GM18873 (cell line): ENCODE measurements around the gene GAS6.
"Not testable (repeated sequence)": the region's sequence is repeated elsewhere in the genome, so short reads cannot be mapped to it uniquely, and the experiment has no call there.

Experiments
- ATAC-seq: cut with Tn5 transposase; IDR thresholded peaks from one replicate; pipeline ENCODE4 v1.9.1; 2021; ENCODE audit warnings: mild to moderate bottlenecking, moderate library complexity, moderate number of reproducible peaks; ENCODE audit not compliant: unreplicated experiment, low FRiP score

GAS6 gene

DNA sequence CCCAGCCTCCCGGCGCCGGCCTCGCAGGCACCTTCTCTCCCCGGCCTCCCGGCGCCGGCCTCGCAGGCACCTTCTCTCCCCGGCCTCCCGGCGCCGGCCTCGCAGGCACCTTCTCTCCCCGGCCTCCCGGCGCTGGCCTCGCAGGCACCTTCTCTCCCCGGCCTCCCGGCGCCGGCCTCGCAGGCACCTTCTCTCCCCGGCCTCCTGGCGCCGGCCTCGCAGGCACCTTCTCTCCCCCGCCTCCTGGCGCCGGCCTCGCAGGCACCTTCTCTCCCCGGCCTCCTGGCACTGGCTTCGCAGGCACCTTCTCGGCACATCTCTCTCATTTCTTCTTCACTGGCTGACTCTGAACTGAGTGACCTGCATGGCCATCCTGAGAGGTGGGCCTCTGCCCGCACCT lies 37.4 kb downstream of the GAS6 start:
- not testable (repeated sequence) for ATAC-seq

DNA sequence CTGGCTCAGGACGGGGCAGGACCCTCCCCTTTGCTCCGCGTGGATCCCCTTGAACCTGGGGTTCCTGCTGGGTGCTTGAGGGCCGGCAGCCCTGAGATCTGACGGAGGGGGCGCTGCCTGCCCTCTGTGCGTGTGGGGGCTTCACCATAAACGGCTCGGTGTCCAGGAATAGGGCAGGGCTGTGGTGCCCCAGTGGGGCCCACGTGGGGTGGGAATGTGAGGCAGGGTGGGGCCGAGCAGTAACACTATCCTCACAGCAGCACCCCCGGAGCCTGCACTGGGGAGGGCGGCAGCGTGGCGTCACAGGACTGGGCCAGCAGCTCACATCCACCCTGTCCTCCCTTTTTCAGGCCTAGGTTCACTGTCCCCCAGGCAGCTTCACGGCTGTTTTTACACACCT lies 38.0 kb downstream of the GAS6 start:
- ATAC-seq = no peak

DNA sequence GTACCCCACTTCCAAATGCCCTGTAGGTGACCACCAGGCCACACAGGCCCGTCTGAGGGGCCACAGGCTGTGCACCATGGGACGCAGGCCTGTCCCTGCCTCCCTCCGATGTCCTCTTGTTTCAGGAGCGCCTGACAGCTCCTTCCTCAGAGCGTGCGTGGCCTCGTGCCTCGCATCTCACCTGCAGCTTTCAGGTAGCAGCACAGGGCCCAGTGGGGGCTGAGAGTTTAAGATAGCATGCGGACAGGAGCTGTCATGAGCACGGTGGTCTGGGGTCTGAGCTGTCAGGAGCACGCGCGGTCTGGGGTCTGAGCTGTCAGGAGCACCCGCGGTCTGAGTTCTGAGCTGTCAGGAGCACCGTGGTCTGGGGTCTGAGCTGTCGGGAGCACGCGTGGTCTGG lies 40.1 kb downstream of the GAS6 start:
- ATAC-seq = no peak

DNA sequence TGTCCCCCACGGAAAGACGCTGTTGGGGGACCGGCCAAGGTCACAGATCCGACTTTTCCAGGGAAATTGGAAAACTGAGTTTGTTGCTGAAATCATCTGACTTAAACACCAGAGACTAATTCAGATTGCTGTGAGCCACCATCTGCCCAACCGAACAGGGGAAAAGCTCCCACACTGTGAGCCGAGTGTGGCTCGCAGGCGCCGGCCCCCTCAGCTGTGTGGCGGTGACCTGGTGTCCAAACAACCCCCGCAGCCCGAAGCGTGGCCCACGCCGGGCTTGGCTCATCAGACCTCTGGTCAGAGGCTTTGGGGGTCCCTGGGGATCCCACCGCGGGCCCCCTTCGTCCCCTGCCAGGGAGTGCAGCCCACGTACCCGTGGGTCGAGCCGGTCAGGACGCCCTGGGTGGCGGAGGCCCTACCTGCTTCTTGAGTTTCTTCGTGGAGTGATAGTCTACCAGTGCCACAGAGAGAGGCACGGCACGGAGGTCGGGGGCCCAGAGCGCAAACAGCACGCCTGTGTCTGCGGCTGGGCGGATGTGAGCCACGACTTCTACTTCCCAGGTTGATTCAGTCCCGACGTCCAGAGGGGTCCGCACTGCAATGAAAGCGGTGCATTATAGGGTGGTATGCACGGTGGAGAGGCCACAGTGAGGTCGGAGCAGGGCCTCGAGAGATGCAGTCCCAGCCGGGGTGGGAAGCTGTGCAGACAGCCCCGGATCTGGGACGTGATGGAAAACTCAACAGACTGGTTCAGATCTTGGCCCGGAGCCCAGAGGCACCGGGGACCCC lies 40.7 kb downstream of the GAS6 start:
- ATAC-seq = no peak

DNA sequence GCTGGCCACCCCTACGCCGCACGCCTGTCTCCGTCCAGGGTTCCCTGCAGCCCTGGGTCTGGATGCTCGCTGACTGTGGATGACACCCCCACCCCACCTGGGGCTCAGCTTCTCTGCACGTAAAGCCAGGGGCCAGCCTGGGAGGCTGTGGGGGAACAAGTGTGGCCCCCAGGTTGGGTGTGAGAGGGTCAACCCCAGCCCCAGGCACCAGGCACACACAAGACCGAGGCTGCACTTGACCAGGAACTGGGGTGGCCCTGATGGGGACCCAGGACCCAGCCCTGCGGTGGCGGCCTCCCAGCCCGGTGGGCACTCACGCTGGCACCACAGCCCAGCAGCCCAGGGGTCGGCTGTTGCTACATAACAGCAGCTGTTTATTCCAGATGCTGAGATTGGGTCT lies 41.6 kb downstream of the GAS6 start:
- ATAC-seq = no peak

DNA sequence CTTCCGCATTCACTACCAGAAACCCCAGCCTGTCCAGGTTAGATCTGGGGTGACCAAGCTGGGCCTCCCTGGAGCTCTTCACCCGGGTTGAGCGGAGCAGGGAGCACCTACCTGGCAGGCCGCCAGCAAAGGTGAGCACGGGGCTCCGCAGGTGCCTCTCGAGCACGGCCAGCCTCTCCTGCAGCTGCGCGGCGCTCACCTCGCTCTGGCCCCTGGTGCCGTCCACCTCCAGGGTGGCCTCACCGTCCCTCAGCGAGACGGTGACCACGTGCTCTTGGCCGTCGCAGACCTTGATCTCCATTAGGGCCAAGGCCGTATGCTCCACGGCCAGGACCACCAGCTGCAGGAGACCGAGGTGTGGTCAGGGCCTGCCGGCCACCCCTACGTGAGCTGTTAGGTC lies 42.0 kb downstream of the GAS6 start:
- ATAC-seq = no peak

DNA sequence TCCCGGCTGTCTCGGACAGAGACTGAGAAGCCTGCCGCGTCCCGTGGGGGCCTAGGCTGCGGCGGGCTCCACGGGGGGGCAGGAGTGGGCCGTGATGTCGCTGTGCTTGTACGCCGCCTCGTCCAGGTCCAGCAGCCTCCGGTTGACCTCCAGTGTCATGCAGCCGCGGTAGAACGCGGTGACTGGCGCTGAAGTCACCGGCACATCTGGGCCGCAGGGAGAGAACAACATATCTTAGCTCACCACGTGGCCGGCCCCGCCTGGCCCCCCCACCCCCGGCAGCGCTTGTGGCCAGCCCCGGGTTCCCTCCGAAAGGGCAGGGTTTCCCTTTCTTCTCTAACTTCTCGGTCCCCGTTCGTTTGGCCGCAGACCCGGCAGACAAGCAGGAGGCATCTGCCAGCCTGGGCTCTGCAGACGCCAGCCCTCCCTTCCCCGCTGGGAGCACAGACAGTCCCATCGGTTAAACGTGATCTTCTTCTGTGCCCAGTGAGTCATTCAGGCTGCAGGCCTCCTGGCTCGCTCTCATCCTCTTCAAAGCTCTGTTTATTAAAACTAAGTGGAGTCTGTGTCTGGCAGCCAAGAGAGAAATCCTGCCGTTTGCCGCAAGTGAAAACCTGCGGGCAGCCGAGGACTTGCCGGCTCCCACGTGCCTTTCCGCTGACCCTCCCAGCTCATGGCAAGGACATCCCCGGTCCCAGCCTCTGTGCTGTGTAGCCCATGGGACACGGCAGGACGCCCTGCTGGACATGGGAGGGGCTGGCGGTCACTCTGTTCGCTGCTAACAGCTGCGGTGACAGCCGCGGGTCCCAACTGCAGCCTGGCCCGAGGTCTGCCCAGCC lies 42.8 kb downstream of the GAS6 start:
- ATAC-seq = no peak

DNA sequence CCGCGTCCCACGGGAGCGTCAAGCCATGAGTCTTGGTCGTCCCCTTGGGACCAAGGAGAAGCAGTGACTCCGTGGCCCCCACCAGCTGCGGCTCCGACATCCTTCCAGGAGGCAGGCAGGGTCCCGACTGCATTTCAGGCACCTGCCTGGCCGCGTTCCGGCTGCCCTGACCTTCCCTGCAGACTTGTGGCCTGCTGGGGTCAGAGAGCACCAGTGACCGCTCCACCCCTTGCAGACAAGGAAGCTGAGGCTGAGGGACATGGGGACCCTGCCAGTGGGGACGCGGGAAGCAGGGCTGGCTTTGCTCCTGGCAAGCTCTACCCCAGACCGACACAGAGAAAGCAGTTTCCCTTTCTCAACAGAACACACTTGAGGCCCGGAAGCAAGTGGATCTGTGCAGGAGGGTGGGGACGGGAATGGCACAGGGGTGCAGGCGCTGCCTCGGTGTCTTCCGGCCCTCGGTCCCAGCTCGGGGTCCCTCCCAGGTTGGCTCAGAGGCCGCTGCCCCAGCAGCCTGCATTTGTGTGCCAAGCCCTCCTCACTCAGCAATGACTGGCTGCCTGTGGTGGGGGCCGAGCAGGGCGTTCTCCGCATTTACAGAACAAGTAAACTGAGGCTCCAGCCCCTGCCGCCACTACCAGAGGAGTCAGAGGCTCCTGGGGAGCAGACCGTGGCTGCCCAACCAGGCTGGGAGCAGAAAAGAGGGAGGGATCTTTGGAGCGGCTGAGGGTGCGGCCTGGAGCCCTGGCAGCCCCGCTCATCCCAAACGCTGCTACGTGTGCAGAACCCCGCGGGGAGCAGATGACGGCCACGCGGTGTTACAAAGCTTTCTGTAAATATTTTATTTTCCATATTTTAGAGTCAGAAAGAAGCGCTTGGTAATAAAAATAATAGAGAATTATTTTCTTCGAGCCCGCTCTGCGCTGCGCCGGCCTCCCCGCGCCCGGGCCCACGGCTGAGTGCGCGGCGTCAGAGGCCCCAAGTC lies 43.9 kb downstream of the GAS6 start:
- ATAC-seq = no peak

DNA sequence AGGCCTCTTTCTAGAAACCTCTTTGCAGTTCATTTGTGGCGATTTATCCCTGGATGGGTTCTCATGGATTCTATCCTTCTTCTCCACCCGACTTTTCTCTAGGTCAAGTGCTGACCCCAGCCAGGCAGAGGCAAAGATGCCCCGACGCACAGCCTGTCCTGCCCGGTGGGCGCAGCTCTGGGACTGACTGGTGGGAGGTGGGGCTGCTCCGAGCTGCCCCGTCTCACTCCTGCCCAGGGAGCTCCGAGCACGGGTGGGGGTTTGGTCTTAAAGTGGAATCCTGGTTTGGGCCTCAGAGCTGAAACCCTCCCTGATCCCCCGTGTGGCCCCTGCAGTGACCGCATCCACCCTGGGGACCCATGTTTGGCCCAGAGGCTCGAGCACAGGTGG lies 44.5 kb downstream of the GAS6 start:
- ATAC-seq = no peak

DNA sequence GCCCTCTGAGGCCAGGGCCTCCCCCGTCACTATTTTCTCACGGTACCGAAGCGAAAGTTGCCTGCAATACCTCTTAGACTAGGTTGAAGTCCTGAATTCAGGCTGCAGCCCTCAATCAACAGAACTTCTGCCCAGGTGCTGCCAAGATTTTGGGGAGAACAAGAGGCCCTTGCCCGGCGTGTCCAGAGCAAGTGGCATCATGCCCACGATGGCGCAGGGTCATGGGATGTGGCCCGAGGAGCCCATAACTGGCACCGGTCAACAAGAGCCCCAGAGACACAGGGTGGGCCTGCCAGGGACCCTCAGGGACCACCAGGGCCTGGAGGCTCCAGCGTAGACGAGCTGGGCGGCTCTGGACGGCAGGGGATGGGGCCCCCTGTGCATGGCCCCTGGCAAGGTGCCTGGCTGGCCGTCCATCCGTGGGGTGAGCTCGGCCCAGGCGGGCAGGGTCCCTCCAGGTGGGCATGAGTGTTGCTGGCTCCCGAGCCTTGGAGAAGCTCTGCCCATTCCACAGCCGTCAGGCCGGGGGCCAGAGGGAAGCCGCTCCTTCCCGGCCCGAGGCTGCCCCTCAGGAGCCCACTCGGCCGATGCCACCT lies 45.1 kb downstream of the GAS6 start:
- no peak for ATAC-seq

DNA sequence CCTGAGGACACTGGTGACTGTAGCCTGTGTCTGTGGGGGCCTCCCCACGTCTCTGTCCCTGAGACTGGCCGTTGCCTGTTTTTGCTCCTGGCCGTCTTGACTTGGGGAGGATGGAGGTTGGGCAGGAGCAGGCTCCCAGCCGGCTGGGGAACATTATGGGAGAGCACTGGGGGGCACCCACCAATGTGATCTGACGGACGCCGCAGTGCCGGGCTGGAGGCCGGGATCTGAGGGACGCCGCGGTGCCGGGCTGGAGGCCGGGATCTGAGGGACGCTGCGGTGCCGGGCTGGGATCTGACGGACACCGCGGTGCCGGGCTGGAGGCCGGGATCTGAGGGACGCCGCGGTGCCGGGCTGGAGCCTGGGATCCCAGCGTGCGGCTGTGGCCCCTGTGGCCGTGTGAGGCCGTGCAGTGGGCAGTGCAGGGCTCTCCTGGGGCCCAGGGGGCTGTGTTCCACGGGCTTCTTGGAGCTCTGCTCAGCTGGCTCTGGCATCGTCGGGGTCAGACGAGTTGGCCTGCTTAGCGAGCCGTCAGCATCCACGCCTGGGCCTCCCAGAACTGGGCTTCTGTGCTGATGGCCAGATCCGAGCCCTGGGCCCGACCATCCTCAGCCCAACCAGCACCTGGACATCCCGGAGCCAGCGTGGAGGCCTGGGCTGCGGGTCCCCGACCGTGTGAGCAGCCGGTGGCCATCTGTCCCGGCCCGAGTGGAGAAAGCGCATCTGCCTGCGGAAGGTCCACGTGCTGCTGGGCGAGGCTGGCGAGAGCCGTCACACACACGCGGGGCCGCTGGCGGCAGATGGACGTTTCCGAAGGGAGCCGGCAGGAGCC lies 45.8 kb downstream of the GAS6 start:
- no peak for ATAC-seq

DNA sequence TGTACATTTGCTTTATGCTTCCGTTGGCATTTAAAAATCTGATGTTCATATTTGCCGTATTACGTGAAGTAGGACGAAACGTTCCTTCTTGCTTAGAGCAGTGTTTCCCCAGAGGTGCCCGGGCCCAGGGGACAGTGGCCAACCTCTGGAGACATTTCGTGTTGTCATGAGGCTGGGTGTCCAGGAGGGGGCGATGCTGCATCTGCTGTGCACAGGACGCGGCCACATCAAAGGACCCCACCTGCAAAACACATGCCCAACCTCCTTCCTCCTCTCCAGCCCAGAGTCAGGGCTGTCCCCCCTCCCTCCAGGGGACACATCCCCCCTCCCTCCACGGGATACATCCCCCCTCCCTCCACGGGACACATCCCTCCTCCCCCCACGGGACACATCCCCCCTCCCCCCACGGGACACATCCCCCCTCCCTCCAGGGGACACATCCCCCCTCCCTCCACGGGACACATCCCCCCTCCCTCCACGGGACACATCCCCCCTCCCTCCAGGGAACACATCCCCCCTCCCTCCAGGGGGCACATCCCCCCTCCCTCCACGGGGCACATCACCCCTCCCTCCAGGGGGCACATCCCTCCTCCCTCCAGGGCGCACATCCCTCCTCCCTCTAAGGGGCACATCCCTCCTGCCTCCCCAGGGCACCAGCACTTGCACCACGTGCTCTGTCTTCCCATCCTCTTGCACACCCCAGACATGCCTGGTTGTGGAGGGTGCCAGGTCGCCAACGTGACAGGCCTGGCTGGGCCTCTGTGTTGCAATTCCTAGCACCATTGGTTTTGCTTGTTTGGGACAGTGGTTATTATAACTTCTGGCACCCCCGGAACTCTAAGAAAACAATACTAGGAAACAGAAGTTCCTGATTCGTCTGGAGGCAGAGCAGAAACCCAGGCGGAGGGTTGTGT lies 46.7 kb downstream of the GAS6 start:
- no peak for ATAC-seq

DNA sequence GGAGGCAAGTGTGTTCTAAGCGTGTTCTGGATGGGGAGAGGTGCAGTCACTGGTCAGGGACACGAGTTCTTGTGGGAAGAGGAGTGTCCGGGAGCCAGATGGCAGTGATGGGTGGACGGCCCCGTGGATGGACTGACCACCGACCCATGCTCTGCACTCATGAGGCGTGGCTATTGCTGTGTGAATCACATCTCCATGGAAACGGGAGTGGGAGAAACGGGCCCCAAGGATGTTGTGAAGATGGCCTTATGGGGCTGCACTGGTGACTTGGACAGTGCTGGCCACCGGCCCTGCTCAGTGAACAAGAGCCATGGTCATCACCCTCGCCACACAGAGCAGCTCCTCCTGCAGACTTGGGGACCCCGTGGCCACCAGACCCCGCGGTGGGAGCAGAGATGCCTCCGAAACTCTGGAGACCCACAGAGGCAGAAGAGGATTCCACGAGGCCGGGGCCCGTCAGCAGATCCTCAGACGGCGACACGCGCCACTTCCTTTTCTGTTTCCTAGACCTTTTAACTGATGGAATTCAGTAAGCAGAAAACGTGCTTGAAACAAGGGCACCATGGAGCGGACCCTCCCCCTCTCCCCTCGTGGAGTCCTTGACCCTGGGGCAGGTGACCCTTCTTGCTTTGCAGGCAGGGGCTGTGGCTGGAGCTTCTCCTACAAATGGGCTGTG lies 47.5 kb downstream of the GAS6 start:
- ATAC-seq = no peak

DNA sequence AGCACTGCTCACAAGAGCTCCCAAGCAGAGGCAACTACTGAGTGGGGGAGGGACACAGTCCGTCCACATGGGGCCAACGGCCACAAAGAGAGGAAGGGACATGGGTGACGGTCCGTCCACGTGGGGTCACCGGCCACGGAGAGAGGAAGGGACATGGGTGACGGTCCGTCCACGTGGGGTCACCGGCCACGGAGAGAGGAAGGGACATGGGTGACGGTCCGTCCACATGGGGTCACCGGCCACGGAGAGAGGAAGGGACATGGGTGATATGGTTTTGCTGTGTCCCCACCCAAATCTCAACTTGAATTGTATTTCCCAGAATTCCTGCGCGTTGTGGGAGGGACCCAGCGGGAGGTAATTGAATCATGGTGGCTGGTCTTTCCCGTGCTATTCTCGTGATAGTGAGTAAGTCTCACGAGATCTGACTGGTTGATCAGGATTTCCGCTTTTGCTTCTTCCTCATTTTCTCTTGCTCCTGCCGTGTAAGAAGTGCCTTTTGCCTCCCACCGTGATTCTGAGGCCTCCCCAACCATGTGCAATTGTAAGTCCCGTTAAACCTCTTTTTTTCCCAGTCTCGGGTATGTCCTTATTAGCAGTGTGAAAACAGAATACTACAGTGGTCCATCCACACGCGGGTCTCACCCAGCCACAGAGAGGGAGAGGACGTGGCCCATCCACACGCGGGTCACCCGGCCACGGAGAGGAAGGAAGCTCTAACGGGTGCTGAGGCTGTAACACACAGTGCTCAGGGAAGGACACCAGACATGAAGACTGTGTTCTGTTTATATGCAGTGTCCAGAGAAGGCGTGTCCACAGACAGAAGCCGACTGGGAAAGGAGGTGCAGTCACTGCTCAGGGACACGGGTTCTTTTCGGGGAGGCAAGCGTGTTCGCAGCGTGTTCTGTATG lies 48.5 kb downstream of the GAS6 start:
- ATAC-seq = no peak

DNA sequence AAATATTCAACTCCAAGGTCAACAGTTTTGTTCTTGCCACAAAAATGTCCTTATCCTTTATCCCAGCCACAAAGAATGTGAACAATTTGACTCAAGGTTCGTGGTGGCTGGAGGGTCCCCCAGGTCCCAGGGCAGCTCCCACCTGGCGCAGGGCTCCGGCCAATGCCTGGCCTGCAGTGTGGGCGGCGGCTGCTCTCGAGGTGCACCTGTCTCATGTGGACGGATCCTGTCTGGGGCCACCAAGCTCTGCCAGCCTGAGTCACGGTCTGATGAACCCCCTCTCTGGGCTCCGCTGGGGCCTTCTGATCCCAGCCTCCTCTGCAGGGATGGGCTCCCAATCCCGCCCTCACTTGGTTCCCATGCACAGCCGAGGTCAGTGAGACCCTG lies 49.4 kb downstream of the GAS6 start:
- ATAC-seq = no peak

DNA sequence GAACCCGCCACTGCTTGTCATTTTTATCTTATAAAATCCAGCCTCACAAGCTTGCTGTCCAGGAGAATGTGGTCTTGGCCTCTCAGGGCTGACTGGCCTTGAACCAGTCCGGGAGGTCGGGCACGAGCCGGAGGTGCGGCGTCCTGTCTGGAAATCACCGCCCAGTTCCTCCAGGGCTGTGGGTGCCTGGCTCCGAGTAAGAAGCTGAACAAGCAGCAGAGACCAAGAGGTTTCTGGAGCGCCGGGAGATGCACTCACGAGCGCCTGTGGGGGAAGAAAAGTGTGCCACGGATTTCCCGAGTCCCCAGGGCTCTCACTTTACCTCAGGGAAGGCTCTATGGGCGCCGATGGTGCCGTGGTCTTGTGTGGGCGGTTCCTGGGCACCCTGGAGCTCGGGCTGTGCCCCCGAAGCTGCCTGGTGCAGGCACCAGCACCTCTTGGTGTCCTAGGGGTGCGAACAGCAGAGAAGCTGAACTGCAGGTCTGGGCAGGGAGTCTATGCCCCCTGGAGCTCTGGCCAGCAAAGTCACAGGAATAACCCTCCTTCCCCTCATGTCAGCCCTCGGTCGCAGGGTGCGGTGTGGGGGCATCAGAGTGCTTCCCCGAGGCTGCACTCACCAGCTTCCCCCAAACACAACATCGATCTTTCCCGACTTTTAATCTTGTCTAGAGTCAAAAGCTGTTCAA lies 50.0 kb downstream of the GAS6 start:
- ATAC-seq = no peak
